ENCODE results near the gene CFAP44. TPM values are rescaled to one million over a fixed set of nuclear protein-coding genes. Genes with fewer than 3 reads are reported as not detected.

CFAP44 gene, protein sequence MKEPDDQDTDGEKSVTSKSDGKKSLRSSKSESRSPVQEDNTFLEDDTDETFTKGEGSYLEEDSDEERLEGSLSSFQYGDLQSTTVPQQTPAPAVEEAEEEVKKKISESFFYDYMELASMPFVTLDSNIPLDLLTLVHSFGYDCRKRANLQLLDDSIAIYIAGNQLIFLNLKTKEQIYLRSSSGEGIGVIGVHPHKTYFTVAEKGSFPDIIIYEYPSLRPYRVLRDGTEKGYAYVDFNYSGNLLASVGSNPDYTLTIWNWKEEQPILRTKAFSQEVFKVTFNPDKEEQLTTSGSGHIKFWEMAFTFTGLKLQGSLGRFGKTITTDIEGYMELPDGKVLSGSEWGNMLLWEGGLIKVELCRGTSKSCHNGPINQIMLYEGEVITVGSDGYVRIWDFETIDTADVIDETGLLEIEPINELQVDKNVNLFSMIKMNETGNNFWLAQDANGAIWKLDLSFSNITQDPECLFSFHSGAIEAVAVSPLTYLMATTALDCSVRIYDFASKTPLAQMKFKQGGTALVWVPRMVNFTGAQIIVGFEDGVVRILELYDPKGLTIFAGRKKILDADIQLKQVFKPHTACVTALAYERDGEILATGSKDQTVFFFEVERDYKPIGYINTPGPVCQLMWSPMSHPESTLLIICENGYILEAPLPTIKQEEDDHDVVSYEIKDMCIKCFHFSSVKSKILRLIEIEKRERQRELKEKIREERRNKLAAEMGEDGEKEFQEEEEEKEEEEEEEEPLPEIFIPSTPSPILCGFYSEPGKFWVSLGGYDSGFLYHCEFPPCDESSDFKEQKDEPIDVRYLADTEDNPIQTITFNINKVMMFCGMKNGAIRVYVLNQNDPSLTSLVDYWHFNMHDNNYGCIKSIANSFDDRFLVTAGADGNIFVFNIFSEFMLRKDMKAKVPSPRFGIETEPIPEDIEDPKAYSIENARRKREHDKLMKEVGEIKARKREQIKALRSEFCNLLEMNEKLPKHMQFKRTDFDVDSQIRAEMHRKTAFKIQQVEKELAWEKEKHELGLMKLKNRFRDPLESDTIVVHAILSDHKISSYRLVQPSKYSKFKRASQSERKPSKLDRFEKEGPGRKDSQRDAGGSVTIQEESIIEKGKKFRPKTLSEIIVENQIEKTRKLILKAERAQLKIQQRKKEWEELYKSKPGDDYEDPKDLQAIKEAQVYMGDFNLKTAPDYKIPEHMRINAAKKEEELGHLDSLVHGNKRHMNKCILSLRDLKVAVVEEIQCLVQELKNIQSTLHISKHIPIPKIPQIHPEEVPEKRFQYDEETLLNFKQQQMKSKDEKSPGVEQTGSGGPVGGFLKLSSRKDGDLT (N-terminal part only)
- 5.2 and 5.7 TPM in 2 replicates for total RNA-seq (2014; rRNA removed; shearing (Covaris generic))
- 5.6 and 7.2 TPM in 2 replicates for total RNA-seq (2022)
- percentile 49 among the genes with signal in this experiment for Bru-seq, nascent RNA
- percentile 46 among the genes with signal in this experiment for BruChase-seq, experiment 1, labeled RNA remaining after a 6-hour chase
- percentile 50 among the genes with signal in this experiment for BruChase-seq, experiment 2, labeled RNA remaining after a 2-hour chase
- long read RNA-seq, partial matches to known transcripts = 0 of 1 reads
- long read RNA-seq, other reads (novel, unspliced or antisense) = 1 of 1 reads

DNA sequence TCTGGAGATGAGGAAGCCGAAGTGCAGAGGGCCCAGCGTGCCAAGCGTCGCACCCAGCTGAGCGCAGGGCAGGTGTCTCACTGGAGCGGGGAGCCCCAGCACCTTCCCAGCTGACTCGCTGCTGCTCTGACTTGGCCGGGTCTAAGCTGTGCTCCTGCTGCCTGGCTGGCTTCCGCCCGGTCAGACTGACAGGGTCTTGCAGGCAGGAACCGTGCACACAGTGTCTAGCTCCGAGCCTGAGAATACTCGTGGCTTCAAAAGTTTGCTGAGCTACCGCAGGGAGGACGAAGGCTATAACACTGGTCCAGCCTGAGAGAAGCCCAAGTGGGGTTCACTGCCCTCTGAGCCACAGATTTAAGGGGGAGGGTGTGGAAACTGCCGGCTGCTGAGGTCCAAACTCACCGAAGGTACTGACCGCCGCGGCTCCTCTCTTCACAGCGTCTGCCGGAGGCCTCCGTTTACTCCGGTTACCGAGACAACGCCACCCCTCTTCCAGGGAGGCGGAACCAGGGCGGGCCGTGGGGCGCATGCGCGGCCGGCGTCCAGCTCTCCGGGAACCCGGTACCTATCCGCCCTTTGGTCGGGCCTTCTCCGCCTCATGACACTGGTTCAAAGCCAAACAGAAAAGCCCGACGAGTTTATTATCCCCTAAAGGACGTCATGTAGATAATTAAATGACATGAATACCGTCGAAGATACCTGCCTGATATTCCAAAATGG, at the start of gene CFAP44:
TSS of gene CFAP44 (minus strand) at position 443 of the 720 bp plus-strand sequence. CDS start 7,829 bp downstream, outside the sequence.
- Histone ChIP-seq H3K79me2 (ENCODE audit: insufficient read depth, low read depth, low read length) (no peaks in the 10 kb centered on the region), H3K9me2 (ENCODE audit: insufficient read depth, low read length) (no peaks in the 10 kb centered on the region), H3K4me1 (ENCODE audit: insufficient read depth, low read length, poor library complexity, severe bottlenecking) (no peaks in the 10 kb centered on the region), H2AFZ (ENCODE audit: low read length) (no peak within 1 kb of the TSS), H4K20me1 (ENCODE audit: insufficient read depth, low read length) (no peaks in the 10 kb centered on the region), H3K36me3 (ENCODE audit: insufficient read depth, low read length) (peaks cover 24% of the 10 kb centered on the region), H3K27ac (ENCODE audit: low read depth, low read length, poor library complexity, severe bottlenecking) (no peak within 1 kb of the TSS), H3K4me3 (ENCODE audit: low read depth, low read length, poor library complexity, severe bottlenecking) (no peak within 1 kb of the TSS), H3K9me3 (ENCODE audit: low read length) (no peaks in the 10 kb centered on the region), H3K4me2 (ENCODE audit: low read length) (no peak within 1 kb of the TSS)
- no peak for TF ChIP-seq EZH2phosphoT487 (IDR thresholded peaks at IDR 0.05; ENCODE audit: borderline replicate concordance, low read depth, low read length)
- TF ChIP-seq, protein P1, sequence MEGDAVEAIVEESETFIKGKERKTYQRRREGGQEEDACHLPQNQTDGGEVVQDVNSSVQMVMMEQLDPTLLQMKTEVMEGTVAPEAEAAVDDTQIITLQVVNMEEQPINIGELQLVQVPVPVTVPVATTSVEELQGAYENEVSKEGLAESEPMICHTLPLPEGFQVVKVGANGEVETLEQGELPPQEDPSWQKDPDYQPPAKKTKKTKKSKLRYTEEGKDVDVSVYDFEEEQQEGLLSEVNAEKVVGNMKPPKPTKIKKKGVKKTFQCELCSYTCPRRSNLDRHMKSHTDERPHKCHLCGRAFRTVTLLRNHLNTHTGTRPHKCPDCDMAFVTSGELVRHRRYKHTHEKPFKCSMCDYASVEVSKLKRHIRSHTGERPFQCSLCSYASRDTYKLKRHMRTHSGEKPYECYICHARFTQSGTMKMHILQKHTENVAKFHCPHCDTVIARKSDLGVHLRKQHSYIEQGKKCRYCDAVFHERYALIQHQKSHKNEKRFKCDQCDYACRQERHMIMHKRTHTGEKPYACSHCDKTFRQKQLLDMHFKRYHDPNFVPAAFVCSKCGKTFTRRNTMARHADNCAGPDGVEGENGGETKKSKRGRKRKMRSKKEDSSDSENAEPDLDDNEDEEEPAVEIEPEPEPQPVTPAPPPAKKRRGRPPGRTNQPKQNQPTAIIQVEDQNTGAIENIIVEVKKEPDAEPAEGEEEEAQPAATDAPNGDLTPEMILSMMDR (conservative IDR thresholded peaks at IDR 0.05; ENCODE audit: low read length) = no peak
- POLR2A ChIA-PET = no interaction called here
- intact Hi-C loops (cut with micrococcal nuclease; ENCODE audit: unreplicated experiment) = no loop called here
- no peak for DNase-seq (ENCODE audit: low spot score)
- BruUV-seq (replicated peaks) = no TSS peak
- CTCF ChIA-PET (ENCODE audit: unreplicated experiment) = no interaction called here

DNA sequence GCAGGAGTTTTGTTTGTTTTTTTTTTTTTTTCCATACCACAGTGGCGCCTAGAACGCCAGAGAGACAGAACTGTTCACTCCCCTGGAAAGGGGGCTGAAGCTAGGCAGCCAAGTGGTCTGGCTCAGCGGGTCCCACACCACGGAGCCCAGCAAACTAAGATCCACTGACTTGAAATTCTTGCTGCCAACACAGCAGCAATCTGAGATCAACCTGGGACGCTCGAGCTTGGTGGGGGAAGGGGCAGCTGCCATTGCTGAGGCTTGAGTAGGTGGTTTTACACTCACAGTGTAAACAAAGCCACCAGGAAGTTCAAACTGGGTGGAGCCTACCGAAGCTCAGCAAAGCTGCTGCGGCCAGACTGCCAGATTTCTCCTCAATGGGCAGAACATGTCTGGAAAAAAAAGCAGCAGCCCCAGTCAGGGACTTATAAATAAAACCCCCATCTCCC, 43.9 kb upstream of the CFAP44 start:
- Histone ChIP-seq H2AFZ (ENCODE audit: low read length) (no peak overlapping the region), H3K36me3 (ENCODE audit: insufficient read depth, low read length) (peaks cover 24% of the 10 kb centered on the region), H4K20me1 (ENCODE audit: insufficient read depth, low read length) (no peaks in the 10 kb centered on the region), H3K4me1 (ENCODE audit: insufficient read depth, low read length, poor library complexity, severe bottlenecking) (no peaks in the 10 kb centered on the region), H3K79me2 (ENCODE audit: insufficient read depth, low read depth, low read length) (no peaks in the 10 kb centered on the region), H3K9me3 (ENCODE audit: low read length) (no peaks in the 10 kb centered on the region), H3K4me2 (ENCODE audit: low read length) (no peak overlapping the region), H3K9me2 (ENCODE audit: insufficient read depth, low read length) (no peaks in the 10 kb centered on the region), H3K4me3 (ENCODE audit: low read depth, low read length, poor library complexity, severe bottlenecking) (no peak overlapping the region), H3K27ac (ENCODE audit: low read depth, low read length, poor library complexity, severe bottlenecking) (no peak overlapping the region)
- ChIA-PET CTCF (ENCODE audit: unreplicated experiment) (no interaction called here), POLR2A (no interaction called here)
- no peak for TF ChIP-seq EZH2phosphoT487 (IDR thresholded peaks at IDR 0.05; ENCODE audit: borderline replicate concordance, low read depth, low read length)
- TF ChIP-seq, protein P1 (conservative IDR thresholded peaks at IDR 0.05; ENCODE audit: low read length) = no peak
- no peak for DNase-seq (ENCODE audit: low spot score)
- intact Hi-C loops (cut with micrococcal nuclease; ENCODE audit: unreplicated experiment) = no loop called here
- no TSS peak for BruUV-seq (replicated peaks)
